ENCODE measurements around the gene NEMF.

GRCh38 chr14:49898485-49898884 lies 45.9 kb upstream of the NEMF start:
- TF ChIP-seq POLR2AphosphoS5 (IDR thresholded peaks at IDR 0.05; ENCODE audit: low read depth, low read length) (no peak), TAF1 (IDR thresholded peaks at IDR 0.05; ENCODE audit: borderline replicate concordance, insufficient read depth, low read length) (no peak), REST (IDR thresholded peaks at IDR 0.05; ENCODE audit: insufficient read depth in 1 of 2, low read depth in 2 of 2, low read length in 2 of 2) (no peak)

Data from PFSK-1 (cell line).